ENCODE measurements around the gene CCR5AS.
A peak's percentile ranks its signal among the peaks of the same experiment; 100 is the strongest.

Gene CCR5AS

GRCh38 chr3:46321461-46322104 lies 85.3 kb downstream of the CCR5AS start:
- Histone ChIP-seq H2AFZ (ENCODE audit: low read depth, low read length) (no peak overlapping the region), H3K27ac (ENCODE audit: low read length) (no peak overlapping the region), H3K4me2 (ENCODE audit: insufficient read depth, low read length) (no peak overlapping the region), H3K79me2 (ENCODE audit: insufficient read depth, low read length) (no peaks in the 10 kb centered on the region), H3K4me3 (ENCODE audit: low read depth in 1 of 2, low read length in 2 of 2) (no peak overlapping the region), H3K27me3 (ENCODE audit: insufficient read depth, low read length, poor library complexity) (no peaks in the 10 kb centered on the region), H3K9ac (ENCODE audit: low read depth, low read length) (no peak overlapping the region), H3K4me1 (ENCODE audit: insufficient read depth, low read length) (peaks cover 22% of the 10 kb centered on the region), H3K9me3 (ENCODE audit: insufficient read depth, low read length, severe bottlenecking) (peaks cover 5% of the 10 kb centered on the region), H3K36me3 (ENCODE audit: insufficient read depth, low read length) (no peaks in the 10 kb centered on the region), H4K20me1 (ENCODE audit: insufficient read depth, low read length) (no peaks in the 10 kb centered on the region)
- ATAC-seq (ENCODE audit: insufficient read depth, low read depth) (no peak), DNase-seq (no peak)
- TF ChIP-seq CTCF (IDR thresholded peaks at IDR 0.05; ENCODE audit: borderline replicate concordance, extremely low read depth, low read length, poor library complexity, severe bottlenecking) (no peak), EZH2 (IDR thresholded peaks at IDR 0.05; ENCODE audit: borderline replicate concordance, low read depth, low read length, severe bottlenecking) (no peak)

- Histone ChIP-seq H3K4me2 (ENCODE audit: insufficient read depth, low read length) (no peak overlapping the region), H3K9me3 (ENCODE audit: insufficient read depth, low read length, severe bottlenecking) (peaks cover 5% of the 10 kb centered on the region), H4K20me1 (ENCODE audit: insufficient read depth, low read length) (no peaks in the 10 kb centered on the region), H3K27me3 (ENCODE audit: insufficient read depth, low read length, poor library complexity) (no peaks in the 10 kb centered on the region), H3K79me2 (ENCODE audit: insufficient read depth, low read length) (no peaks in the 10 kb centered on the region), H2AFZ (ENCODE audit: low read depth, low read length) (no peak overlapping the region), H3K9ac (ENCODE audit: low read depth, low read length) (no peak overlapping the region), H3K27ac (ENCODE audit: low read length) (no peak overlapping the region), H3K36me3 (ENCODE audit: insufficient read depth, low read length) (no peaks in the 10 kb centered on the region), H3K4me3 (ENCODE audit: low read depth in 1 of 2, low read length in 2 of 2) (no peak overlapping the region), H3K4me1 (ENCODE audit: insufficient read depth, low read length) (peaks cover 15% of the 10 kb centered on the region)
- no peak for TF ChIP-seq EZH2 (IDR thresholded peaks at IDR 0.05; ENCODE audit: borderline replicate concordance, low read depth, low read length, severe bottlenecking)
- no peak for TF ChIP-seq CTCF (IDR thresholded peaks at IDR 0.05; ENCODE audit: borderline replicate concordance, extremely low read depth, low read length, poor library complexity, severe bottlenecking)
- DNase-seq (no peak), ATAC-seq (ENCODE audit: insufficient read depth, low read depth) (no peak)
Observed at GRCh38 chr3:46318207-46318927, 88.5 kb downstream of the CCR5AS start.

- no peaks in the 10 kb centered on the region for H3K79me2 ChIP-seq (ENCODE audit: insufficient read depth, low read length)
- DNase-seq, result no peak
- H3K27ac ChIP-seq (ENCODE audit: low read length), result no peak overlapping the region
- TF ChIP-seq CTCF (IDR thresholded peaks at IDR 0.05; ENCODE audit: borderline replicate concordance, extremely low read depth, low read length, poor library complexity, severe bottlenecking) (no peak), EZH2 (IDR thresholded peaks at IDR 0.05; ENCODE audit: borderline replicate concordance, low read depth, low read length, severe bottlenecking) (no peak)
- no peak for ATAC-seq (ENCODE audit: insufficient read depth, low read depth)
- no peak overlapping the region for H3K4me3 ChIP-seq (ENCODE audit: low read depth in 1 of 2, low read length in 2 of 2)
- peaks cover 5% of the 10 kb centered on the region for H3K9me3 ChIP-seq (ENCODE audit: insufficient read depth, low read length, severe bottlenecking)
- no peaks in the 10 kb centered on the region for H3K36me3 ChIP-seq (ENCODE audit: insufficient read depth, low read length)
- H3K27me3 ChIP-seq (ENCODE audit: insufficient read depth, low read length, poor library complexity), result no peaks in the 10 kb centered on the region
- 0 out of 2 replicates have a peak overlapping the region, but pooled peaks have one; percentile 21 for H2AFZ ChIP-seq (ENCODE audit: low read depth, low read length)
- H3K9ac ChIP-seq (ENCODE audit: low read depth, low read length), result no peak overlapping the region
- peaks cover 15% of the 10 kb centered on the region for H3K4me1 ChIP-seq (ENCODE audit: insufficient read depth, low read length)
- no peak overlapping the region for H3K4me2 ChIP-seq (ENCODE audit: insufficient read depth, low read length)
- no peaks in the 10 kb centered on the region for H4K20me1 ChIP-seq (ENCODE audit: insufficient read depth, low read length)
Observed at GRCh38 chr3:46316206-46316605, 90.7 kb downstream of the CCR5AS start.
